Midbrain (tissue), 1 donor: ENCODE data around the gene MAEA.

Experiments
- DNase-seq: peaks from one replicate; lab custom pipeline; 2025; lab: John Stamatoyannopoulos, UW

MAEA gene

DNA sequence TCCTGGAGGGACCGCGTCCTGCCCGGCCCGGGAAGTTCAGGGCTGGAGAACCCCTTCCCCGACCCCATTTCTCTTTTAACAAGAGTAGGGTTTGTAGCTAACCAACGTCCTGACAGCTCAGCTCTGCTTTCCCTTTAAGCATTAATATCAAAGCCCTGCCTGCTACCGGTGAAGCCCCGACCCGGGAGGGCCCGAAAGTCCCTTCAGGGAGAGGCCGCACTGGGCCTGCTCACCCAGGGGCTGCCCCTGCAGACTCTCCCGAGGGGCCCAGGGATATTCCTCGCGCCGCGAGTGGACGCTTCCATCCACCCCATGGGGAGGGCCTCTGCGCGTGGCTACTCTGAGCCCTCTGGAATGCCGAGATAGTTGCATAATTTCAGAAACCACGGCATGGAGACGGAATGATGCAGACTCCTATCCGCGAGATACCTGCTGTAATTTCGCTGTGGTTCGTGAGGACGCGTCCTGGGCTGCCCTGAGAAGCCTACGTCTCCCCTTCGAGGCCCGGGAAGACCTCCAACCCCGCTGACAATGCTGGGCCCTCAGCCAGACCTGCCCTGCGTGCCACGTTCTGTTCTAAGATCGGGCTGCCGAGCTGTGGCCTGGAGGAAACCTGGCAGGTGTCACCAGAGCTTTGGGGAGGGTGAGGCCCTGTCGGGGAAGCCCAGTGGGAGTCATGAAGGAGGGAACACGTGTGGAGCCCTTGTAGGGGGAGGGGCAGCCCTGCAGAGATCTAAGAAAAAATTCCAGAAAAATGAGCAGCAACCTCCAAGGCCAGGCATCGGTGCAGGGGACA is 39.8 kb upstream of the MAEA start:
- no peak for DNase-seq

- no peak for DNase-seq
Measured at GRCh38 chr4:1250527-1250812, 39.2 kb upstream of the MAEA start.

GRCh38 chr4:1250921-1251772 is 38.5 kb upstream of the MAEA start:
- no peak for DNase-seq

DNA sequence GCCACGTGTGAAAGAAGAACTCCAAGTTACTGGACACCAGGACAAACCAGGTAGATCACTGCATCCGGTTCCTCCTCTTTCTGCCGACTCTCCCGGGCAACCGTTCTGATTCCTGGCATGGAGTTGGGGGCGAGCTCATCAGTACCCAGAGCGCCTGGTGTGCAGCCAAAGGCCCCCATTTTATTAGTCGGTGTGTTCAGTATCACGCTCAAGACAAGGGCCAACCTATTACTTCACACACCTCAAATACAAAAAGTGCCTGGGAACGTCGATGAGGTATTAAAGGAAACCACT is 38.0 kb upstream of the MAEA start:
- no peak for DNase-seq

DNA sequence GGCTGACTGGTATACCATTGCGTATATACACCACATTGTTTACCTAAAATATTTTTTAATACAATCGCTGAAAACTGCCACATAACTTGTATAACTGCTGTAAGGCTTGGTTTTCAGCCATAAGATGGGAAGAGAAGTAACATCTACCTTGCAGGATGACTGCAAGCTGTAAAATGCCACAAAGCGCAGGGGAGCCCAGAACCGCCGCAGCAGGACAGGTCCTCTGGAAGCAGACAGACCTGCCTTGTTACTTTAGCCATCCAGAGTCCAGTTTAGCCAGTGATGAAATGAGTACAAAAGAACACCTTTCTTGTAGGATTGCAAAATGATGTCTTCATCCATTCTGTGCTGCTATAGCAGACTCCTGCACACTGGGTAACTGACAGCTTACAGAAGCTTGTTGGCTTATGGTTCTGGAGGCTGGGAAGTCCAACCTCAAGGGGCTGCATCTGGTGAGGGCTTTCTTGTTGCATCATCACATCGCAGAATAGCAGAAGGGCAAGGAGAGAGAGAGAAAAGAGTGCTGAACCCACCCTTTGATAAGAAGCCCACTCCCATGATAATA is 36.7 kb upstream of the MAEA start:
- DNase-seq, result no peak

GRCh38 chr4:1253831-1254230 is 35.9 kb upstream of the MAEA start:
- DNase-seq, result no peak

DNA sequence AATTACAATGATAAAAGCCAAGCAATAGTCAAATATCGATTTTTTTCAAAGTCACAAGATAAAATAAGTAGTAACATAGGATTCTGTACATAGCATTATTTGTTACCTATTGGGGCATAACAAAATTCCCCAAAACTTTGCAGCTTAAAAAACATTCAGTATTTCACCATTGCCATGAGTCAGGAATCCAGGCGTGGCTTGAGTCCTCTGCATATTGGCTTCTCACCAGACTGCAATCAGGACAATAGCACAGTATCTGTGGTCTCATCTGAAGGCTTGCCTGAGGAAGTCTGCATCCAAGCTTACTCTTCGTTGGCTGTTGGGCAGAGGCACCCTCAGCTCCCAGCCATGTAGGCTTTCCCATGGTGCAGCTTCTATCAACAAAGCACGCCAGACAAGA is 34.5 kb upstream of the MAEA start:
- DNase-seq, result no peak

GRCh38 chr4:1255699-1256098 is 34.0 kb upstream of the MAEA start:
- no peak for DNase-seq

- DNase-seq, result no peak
Measured at GRCh38 chr4:1258457-1258856, 31.2 kb upstream of the MAEA start.

GRCh38 chr4:1259966-1260365 is 29.7 kb upstream of the MAEA start:
- DNase-seq, result no peak

DNA sequence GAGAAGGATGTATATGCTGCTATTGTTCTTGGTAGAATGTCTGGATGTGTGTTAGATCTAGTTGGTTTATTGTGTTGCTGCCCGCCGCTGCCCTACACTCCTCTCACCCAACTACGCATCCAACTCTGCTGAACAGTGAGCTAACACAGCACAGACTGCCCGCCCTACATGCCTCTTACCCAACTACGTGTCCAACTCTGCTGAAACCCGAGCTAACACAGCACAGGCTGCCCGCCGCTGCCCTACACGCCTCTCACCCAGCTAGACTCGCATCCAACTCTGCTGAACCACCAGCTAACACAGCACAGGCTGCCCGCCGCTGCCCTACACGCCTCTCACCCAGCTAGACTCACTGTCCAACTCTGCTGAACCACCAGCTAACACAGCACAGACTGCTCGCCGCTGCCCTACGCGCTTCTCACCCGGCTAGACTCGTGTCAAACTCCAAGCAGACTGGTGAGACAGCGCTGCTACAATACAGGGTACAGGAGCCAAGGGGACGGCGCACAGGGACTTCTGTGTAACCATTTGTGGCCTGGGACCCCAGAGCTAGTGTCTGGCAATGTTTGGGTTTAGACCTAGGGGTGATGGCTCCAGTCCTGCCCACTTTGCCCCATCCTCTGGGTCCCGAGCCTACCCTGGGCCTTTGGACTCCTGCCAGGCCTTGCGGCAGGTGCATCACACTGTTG is 29.1 kb upstream of the MAEA start:
- DNase-seq, result no peak

DNA sequence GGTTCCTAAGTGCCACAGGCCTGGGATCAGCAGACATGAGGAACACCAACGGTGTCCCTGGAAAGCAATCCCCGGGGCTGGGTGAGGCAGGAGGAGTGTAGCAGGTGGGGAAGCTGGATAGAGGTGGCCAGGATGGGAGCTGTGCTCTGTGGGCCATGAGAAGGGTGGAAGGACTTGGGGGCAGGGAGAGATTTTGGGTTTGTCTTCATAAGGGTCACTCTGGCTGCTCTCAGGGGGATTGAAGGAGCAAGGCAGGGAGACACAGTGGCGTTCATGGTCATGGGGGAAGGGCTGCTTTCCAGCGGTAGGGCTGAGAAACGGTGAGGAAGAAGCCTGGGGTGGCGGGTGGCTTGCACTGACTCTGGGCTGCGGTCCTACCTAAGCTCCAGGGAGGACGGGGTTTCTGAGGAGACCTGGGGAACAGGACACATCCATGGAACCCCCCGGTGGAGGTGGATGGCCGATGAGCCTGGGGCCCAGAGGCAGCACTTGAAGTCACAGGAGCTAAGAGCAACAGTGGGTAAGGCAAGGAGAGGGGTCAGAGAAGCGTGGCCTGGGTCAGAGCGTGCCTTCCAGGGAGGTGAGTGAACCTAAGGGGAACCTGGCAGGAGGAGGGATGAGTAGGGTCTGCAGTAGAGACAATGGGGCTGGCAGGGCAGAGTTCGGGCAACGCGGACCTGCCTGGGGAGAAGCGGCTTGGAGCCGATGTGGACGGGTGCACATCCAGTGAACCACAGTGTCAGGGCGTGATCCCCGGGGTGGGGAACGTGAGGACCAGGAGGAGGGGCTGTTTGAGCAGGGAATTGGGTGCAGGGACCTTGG is 28.4 kb upstream of the MAEA start:
- no peak for DNase-seq

DNA sequence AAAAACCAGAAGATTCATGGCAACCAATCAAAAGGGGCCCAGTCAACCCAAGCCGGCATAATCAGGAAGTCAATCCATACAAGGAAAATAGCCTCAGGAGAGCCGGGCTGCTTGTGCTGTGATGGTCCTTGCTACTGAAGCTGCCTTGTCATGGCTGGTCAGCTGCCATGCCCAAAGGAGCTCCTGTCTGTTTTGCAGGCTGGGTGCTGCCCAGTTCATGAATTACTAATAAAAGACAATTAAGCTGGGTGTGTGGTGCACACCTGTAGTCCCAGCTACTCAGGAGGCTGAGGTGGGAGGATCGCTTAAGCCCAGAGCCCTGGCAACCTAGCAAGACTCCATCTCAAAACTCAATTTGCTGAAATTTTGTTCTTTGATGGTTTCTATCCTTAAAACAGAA is 24.7 kb upstream of the MAEA start:
- no peak for DNase-seq

GRCh38 chr4:1265351-1265750 is 24.3 kb upstream of the MAEA start:
- DNase-seq, result no peak

- no peak for DNase-seq
Measured at GRCh38 chr4:1266881-1267763, 22.6 kb upstream of the MAEA start.

DNA sequence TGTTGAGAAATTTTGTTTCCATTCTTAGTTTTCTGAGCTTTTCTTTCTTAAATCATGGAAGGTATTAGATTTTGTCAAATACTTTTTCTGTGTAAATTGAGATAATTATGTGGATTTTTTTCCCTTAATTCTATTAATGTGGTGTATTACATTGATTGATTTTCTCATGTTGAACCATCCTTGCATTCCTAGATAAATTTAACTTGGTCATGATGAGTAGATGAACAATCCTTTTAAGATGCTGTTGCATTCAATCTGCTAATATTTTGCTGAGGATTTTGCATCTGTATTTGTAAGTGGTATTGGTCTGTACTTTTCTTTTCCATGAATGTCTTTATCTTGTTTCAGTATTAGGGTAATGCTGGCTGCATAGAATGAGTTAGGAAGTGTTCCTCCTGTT is 20.5 kb upstream of the MAEA start:
- no peak for DNase-seq

- DNase-seq, result no peak
Measured at GRCh38 chr4:1271686-1272085, 18.0 kb upstream of the MAEA start.

GRCh38 chr4:1274871-1275270 is 14.8 kb upstream of the MAEA start:
- no peak for DNase-seq

DNA sequence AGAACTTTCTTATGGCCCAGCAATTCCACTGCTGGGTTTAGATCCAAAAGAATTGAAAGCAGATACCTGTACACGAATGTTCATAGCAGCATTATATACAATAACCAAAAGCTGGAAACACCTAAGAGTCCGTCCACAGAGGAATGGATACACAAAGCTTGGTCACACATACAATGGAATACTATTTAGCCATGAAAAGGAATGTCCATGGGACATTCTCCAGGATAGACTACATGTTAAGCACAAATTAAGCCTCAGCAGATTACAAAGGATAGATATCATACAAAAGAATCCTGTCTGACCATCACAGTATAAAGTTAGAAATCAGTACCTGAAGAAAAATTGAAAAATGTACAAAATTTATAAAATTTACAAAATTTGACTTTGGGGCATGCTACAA is 12.7 kb upstream of the MAEA start:
- no peak for DNase-seq

- no peak for DNase-seq
Measured at GRCh38 chr4:1277667-1278665, 11.7 kb upstream of the MAEA start.
